Measurements from ENCODE around the gene CCSAP.

DNA sequence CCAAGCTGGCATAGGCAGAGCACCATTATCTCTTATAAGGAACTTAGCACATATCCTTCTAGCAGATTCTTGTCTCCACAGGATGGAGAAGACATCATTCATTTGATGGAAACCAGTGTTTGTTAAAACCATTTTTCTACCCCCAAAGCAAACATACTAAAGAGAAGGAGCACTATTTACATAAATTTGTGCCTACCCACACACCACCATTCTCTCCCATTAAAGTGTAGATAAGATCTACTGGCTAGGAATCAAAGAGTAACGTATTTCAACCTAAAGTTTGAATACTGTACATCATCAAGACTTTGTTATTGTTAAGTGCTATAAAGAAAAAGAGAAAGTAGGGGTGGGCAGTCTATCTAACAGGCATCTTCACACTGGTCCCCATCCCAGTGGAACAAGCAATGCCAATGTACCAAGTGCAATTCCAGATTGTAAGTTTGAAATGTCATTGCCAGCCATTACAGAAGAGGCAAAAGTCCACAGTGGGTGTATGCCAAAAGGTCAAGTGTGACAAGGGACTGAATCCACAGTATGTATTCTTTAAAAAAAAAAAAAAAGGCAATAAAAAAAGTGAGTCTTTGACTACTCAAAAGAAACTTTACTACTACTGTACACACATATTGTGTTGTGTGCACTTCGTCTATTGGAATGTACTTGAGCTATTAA, 18.8 kb downstream of the CCSAP start:
- TF ChIP-seq POLR2AphosphoS5 (IDR thresholded peaks at IDR 0.05; ENCODE audit: low read depth, low read length) (no peak), RCOR1 (IDR thresholded peaks at IDR 0.05; ENCODE audit: low read length) (no peak), EZH2phosphoT487 (IDR thresholded peaks at IDR 0.05; ENCODE audit: borderline replicate concordance, low read depth) (no peak), RXRA (IDR thresholded peaks at IDR 0.05; ENCODE audit: borderline replicate concordance, low read depth) (no peak), FOXJ3 (CRISPR knock-in tag; IDR thresholded peaks at IDR 0.05) (no peak), RFX5 (IDR thresholded peaks at IDR 0.05; ENCODE audit: low read length) (no peak), MXI1 (IDR thresholded peaks at IDR 0.05; ENCODE audit: low read depth, low read length) (no peak), RAD21 (IDR thresholded peaks at IDR 0.05; ENCODE audit: low read length) (no peak), NFIC (IDR thresholded peaks at IDR 0.05; ENCODE audit: borderline replicate concordance) (no peak)
- TF ChIP-seq, protein P1, sequence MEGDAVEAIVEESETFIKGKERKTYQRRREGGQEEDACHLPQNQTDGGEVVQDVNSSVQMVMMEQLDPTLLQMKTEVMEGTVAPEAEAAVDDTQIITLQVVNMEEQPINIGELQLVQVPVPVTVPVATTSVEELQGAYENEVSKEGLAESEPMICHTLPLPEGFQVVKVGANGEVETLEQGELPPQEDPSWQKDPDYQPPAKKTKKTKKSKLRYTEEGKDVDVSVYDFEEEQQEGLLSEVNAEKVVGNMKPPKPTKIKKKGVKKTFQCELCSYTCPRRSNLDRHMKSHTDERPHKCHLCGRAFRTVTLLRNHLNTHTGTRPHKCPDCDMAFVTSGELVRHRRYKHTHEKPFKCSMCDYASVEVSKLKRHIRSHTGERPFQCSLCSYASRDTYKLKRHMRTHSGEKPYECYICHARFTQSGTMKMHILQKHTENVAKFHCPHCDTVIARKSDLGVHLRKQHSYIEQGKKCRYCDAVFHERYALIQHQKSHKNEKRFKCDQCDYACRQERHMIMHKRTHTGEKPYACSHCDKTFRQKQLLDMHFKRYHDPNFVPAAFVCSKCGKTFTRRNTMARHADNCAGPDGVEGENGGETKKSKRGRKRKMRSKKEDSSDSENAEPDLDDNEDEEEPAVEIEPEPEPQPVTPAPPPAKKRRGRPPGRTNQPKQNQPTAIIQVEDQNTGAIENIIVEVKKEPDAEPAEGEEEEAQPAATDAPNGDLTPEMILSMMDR (IDR thresholded peaks at IDR 0.05): no peak
- TF ChIP-seq, protein P2, sequence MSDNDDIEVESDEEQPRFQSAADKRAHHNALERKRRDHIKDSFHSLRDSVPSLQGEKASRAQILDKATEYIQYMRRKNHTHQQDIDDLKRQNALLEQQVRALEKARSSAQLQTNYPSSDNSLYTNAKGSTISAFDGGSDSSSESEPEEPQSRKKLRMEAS (IDR thresholded peaks at IDR 0.05; ENCODE audit: low read depth): no peak
- TF ChIP-seq, protein P3, sequence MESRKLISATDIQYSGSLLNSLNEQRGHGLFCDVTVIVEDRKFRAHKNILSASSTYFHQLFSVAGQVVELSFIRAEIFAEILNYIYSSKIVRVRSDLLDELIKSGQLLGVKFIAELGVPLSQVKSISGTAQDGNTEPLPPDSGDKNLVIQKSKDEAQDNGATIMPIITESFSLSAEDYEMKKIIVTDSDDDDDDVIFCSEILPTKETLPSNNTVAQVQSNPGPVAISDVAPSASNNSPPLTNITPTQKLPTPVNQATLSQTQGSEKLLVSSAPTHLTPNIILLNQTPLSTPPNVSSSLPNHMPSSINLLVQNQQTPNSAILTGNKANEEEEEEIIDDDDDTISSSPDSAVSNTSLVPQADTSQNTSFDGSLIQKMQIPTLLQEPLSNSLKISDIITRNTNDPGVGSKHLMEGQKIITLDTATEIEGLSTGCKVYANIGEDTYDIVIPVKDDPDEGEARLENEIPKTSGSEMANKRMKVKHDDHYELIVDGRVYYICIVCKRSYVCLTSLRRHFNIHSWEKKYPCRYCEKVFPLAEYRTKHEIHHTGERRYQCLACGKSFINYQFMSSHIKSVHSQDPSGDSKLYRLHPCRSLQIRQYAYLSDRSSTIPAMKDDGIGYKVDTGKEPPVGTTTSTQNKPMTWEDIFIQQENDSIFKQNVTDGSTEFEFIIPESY (IDR thresholded peaks at IDR 0.05; ENCODE audit: borderline replicate concordance, low read depth): no peak
- TF ChIP-seq, protein P4, sequence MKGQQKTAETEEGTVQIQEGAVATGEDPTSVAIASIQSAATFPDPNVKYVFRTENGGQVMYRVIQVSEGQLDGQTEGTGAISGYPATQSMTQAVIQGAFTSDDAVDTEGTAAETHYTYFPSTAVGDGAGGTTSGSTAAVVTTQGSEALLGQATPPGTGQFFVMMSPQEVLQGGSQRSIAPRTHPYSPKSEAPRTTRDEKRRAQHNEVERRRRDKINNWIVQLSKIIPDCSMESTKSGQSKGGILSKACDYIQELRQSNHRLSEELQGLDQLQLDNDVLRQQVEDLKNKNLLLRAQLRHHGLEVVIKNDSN (IDR thresholded peaks at IDR 0.05; ENCODE audit: borderline replicate concordance, low read depth): no peak
